WTC11 (cell line): ENCODE results near the gene RYR1. TPM values are rescaled to one million over a fixed set of nuclear protein-coding genes. Genes with fewer than 3 reads are reported as not detected.

Experiments
- AFF4 ChIP-seq: sonication (generic); formaldehyde crosslinking; IDR thresholded peaks from 2 replicates; pipeline ENCODE4 v1.8.1; 2023; ENCODE audit warnings: mild to moderate bottlenecking, missing genetic modification reagents, borderline replicate concordance
- ARID4B ChIP-seq: sonication (generic); formaldehyde crosslinking; IDR thresholded peaks from 2 replicates; pipeline ENCODE4 v1.8.0; 2023; ENCODE audit warnings: missing genetic modification reagents, mild to moderate bottlenecking, borderline replicate concordance
- CBFB ChIP-seq: sonication (generic); formaldehyde crosslinking; IDR thresholded peaks from 2 replicates; pipeline ENCODE4 v1.8.1; 2022; ENCODE audit warnings: mild to moderate bottlenecking, low read depth, missing genetic modification reagents
- CREM ChIP-seq: sonication (generic); formaldehyde crosslinking; IDR thresholded peaks from 2 replicates; pipeline ENCODE4 v1.8.1; 2022; ENCODE audit warnings: mild to moderate bottlenecking, missing genetic modification reagents, moderate library complexity
- ERG ChIP-seq: fragments of 250-450 bp; sonication (Bioruptor Pico); IDR thresholded peaks from 2 replicates; pipeline ENCODE4 v1.8.0; 2021; ENCODE audit warnings: mild to moderate bottlenecking
- FOXP4 ChIP-seq: sonication (generic); formaldehyde crosslinking; IDR thresholded peaks from 2 replicates; pipeline ENCODE4 v1.8.0; 2022; ENCODE audit warnings: mild to moderate bottlenecking, missing genetic modification reagents
- HMGXB4 ChIP-seq: sonication (generic); formaldehyde crosslinking; IDR thresholded peaks from 2 replicates; pipeline ENCODE4 v1.8.1; 2023; ENCODE audit warnings: mild to moderate bottlenecking, moderate library complexity, missing genetic modification reagents
- IRF2 ChIP-seq: sonication (generic); formaldehyde crosslinking; IDR thresholded peaks from 2 replicates; pipeline ENCODE4 v1.8.0; 2022; ENCODE audit warnings: low read depth, missing genetic modification reagents, borderline replicate concordance
- JUN ChIP-seq: sonication (generic); formaldehyde crosslinking; IDR thresholded peaks from 2 replicates; pipeline ENCODE4 v1.8.0; 2023; ENCODE audit warnings: mild to moderate bottlenecking, missing genetic modification reagents
- MAX ChIP-seq: sonication (generic); formaldehyde crosslinking; IDR thresholded peaks from 2 replicates; pipeline ENCODE4 v1.8.0; 2022; ENCODE audit warnings: mild to moderate bottlenecking, missing genetic modification reagents
- MLX ChIP-seq: sonication (generic); formaldehyde crosslinking; IDR thresholded peaks from 2 replicates; pipeline ENCODE4 v1.8.1; 2023; ENCODE audit warnings: mild to moderate bottlenecking, missing genetic modification reagents, moderate library complexity
- NR1H2 ChIP-seq: sonication (generic); formaldehyde crosslinking; IDR thresholded peaks from 2 replicates; pipeline ENCODE4 v1.9.0; 2021; ENCODE audit warnings: mild to moderate bottlenecking, moderate library complexity, missing genetic modification reagents
- NR3C1 ChIP-seq: sonication (generic); formaldehyde crosslinking; conservative IDR thresholded peaks from 2 replicates; pipeline ENCODE4 v1.8.1; 2023; ENCODE audit warnings: low read depth, mild to moderate bottlenecking, missing genetic modification reagents
- RORB ChIP-seq: fragments of 250-450 bp; sonication (Bioruptor Pico); IDR thresholded peaks from 2 replicates; pipeline ENCODE4 v1.9.0; 2021; ENCODE audit warnings: mild to moderate bottlenecking
- SMAD4 ChIP-seq: sonication (generic); formaldehyde crosslinking; IDR thresholded peaks from 2 replicates; pipeline ENCODE4 v1.8.0; 2022; ENCODE audit warnings: mild to moderate bottlenecking, missing genetic modification reagents
- ZMAT4 ChIP-seq: fragments of 250-450 bp; sonication (Bioruptor Pico); IDR thresholded peaks from 2 replicates; pipeline ENCODE4 v1.9.0; 2021; ENCODE audit warnings: mild to moderate bottlenecking
- ZNF121 ChIP-seq: sonication (generic); formaldehyde crosslinking; IDR thresholded peaks from 2 replicates; pipeline ENCODE4 v1.8.0; 2023; ENCODE audit warnings: missing genetic modification reagents
- ZNF138 ChIP-seq: sonication (generic); formaldehyde crosslinking; conservative IDR thresholded peaks from 2 replicates; pipeline ENCODE4 v1.8.1; 2022; ENCODE audit warnings: mild to moderate bottlenecking, moderate library complexity, missing genetic modification reagents
- ZNF263 ChIP-seq: sonication (generic); formaldehyde crosslinking; IDR thresholded peaks from 2 replicates; pipeline ENCODE4 v1.8.1; 2022; ENCODE audit warnings: low read depth, mild to moderate bottlenecking, moderate library complexity, missing genetic modification reagents
- ZNF425 ChIP-seq: fragments of 250-450 bp; sonication (Bioruptor Pico); conservative IDR thresholded peaks from 2 replicates; pipeline ENCODE4 v1.9.0; 2021; ENCODE audit warnings: mild to moderate bottlenecking
- ZNF671 ChIP-seq: fragments of 250-450 bp; sonication (Bioruptor Pico); IDR thresholded peaks from 2 replicates; pipeline ENCODE4 v1.8.0; 2021; ENCODE audit warnings: mild to moderate bottlenecking
- total RNA-seq: library from RNA; stranded (reverse); gene quantifications from 3 replicates; pipeline ENCODE4 v1.2.3, GENCODE V29; 2021

RYR1 gene
- total RNA-seq, 1 experiment from 2014 or later: 24.2 TPM

- peak; percentile 72; the same call in 1 of the 2 replicates for TF ChIP-seq FOXP4 (CRISPR knock-in tag)
- no peak for TF ChIP-seq ZNF425 (CRISPR knock-in tag)
- no peak for TF ChIP-seq ZNF121 (CRISPR knock-in tag)
- peak; percentile 77; the same call in 1 of the 2 replicates for TF ChIP-seq CBFB (CRISPR knock-in tag)
- TF ChIP-seq ZNF263 (CRISPR knock-in tag): no peak
- no peak; the same call in 1 of the 2 replicates for TF ChIP-seq NR3C1 (CRISPR knock-in tag)
- TF ChIP-seq ZMAT4: no peak
- no peak for TF ChIP-seq NR1H2 (CRISPR knock-in tag)
- no peak for TF ChIP-seq ZNF138
- TF ChIP-seq MAX (CRISPR knock-in tag): peak; percentile 90
- TF ChIP-seq SMAD4: no peak
- no peak for TF ChIP-seq HMGXB4 (CRISPR knock-in tag)
- no peak for TF ChIP-seq MLX (CRISPR knock-in tag)
- peak; percentile 90; the same call in 1 of the 2 replicates for TF ChIP-seq CREM (CRISPR knock-in tag)
- TF ChIP-seq AFF4 (CRISPR knock-in tag): no peak
- TF ChIP-seq ZNF671 (CRISPR knock-in tag): no peak
- no peak for TF ChIP-seq IRF2 (CRISPR knock-in tag)
- TF ChIP-seq ARID4B: 0 out of 2 replicates have a peak, but pooled peaks have one; percentile 20
- no peak for TF ChIP-seq RORB (CRISPR knock-in tag)
- no peak for TF ChIP-seq ERG (CRISPR knock-in tag)
- TF ChIP-seq JUN (CRISPR knock-in tag): peak; percentile 85
Measured at GRCh38 chr19:38618590-38619360, 185.3 kb downstream of the RYR1 start, which contains the start of gene EIF3K (continued).
